Stimulated activated CD8-positive, alpha-beta memory T cell treated with anti-CD3 and anti-CD28 coated beads, Interleukin-7, amount 100 ng/mL, for 4 hours (primary cell): Measurements from ENCODE around the gene FLYWCH2.

Source experiments
- DNase-seq, 2 donors: peaks; one replicate each; pipeline ENCODE4 v3.0.0-alpha.2; 2020; ENCODE audit warnings: low read depth in 2 of 2

FLYWCH2 gene

DNA sequence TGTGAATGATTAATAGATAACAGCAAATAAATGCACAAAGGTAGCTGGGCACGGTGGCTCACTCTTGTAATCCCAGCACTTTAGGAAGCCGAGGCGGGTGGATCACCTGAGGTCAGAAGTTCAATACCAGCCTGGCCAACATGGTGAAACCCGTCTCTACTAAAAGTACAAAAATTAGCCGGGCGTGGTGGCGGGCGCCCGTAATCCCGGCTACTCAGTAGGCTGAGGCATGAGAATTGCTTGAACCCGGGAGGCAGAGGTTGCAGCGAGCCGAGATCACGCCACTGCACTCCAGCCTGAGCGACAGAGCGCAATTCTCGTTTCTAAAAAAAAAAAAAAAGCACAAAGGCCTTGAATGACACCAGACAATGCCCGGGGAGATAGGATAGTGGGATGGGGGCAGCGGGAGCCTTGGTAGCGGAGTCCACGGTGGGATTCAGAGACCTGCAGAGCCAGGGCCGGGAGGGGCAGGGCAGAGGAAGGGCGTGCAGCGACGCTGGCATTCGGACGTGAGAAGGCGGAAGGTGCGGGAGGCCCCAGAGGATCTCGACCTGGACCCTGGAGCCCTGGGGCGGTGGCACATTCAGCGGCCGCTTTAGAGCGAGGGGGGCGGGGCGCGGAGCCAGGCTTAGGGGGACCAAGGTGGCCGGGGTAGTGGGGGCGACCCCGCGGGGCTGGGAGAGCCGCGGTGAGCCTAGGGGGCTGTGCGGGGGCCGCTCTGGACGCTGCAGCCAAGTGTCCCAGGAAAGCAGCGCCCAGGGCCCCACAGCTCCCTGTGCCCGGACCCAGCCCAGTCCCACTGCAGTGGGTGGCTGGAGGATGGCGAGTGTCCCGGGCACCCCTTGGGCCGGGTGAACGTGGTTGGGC, 999 bp upstream of the FLYWCH2 start:
- no peak for DNase-seq

DNA sequence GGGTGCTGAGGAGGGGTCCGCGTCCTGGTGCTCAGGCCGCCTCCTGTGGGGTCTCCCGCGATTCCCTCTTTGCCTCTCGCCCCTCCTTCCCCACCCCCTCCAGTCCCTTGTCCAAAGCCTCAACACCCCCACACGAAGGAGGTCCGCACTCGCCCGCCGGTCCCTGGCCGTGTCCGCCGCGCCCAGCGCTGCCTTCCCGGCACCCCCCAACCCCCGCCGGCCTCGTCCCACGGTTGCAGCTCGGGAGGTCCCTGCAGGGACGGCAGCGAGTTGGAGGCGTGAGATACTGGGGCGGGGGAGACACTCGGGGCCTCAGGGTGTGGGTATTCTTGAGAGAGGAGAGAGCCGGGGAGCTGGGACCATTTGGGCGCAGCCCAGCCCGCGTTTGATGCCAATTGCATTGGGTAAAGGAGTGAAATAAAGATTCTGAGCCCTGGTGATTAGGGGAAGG, 468 bp downstream of the FLYWCH2 start:
- DNase-seq: no peak

DNA sequence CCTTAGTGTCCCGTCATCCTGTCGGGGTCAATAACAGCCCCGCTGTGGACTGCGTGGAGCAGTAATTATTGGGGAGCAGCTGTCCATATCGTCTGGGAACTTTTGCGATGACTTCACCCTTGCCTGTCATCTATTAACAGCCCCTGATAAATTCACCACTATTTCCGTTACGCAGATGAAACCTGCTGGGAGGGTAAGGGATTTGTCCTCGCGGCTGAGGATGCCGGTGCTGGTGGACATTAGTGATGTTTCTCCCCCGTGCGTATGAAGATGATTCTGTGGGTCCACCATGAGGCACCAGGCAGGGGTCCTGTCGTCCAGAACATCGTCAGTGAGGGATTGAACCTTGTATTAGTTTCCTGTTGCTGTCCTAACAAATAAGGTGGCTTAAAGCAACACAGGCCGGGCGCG, 1.0 kb downstream of the FLYWCH2 start:
- no peak for DNase-seq

DNA sequence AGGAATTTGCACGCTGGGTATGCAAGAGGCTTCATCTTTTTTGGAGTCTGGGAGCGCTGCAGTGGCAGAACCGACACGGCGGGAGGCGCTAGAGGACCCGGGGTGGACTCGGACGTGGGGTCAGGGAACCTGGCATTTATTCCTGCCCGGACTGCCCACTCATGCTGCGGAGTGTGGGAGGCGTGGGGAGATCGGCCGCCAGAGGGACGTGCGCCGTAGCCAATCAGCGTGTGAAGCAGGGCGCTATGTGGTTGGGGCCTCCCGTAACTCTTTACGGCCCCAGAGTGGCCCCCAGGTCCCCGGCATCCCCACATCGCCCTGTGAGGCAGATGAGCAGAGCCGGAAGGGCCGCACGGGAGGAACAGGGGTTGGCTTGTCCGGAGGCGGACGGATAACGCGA, 11.2 kb downstream of the FLYWCH2 start:
- DNase-seq: no peak

DNA sequence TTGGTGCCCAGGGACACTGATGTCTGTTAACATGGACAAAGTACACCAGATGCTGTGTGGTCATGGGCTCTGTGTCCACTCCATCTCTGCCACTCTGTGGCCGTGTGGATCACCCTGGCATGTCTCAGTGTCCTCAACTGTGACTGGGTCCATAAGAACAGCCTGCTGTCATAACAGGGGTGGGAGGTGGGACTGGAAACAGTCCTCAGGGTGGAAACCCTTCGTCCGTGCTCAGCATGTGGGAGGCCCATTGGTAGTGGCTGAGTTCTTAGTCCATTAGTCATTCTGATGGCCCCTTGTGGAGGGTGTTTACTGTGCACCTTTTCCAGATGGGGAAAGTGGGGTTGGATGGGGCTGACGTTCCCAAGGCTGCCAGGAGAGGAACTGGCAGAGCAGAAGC, 12.8 kb downstream of the FLYWCH2 start:
- DNase-seq: no peak

DNA sequence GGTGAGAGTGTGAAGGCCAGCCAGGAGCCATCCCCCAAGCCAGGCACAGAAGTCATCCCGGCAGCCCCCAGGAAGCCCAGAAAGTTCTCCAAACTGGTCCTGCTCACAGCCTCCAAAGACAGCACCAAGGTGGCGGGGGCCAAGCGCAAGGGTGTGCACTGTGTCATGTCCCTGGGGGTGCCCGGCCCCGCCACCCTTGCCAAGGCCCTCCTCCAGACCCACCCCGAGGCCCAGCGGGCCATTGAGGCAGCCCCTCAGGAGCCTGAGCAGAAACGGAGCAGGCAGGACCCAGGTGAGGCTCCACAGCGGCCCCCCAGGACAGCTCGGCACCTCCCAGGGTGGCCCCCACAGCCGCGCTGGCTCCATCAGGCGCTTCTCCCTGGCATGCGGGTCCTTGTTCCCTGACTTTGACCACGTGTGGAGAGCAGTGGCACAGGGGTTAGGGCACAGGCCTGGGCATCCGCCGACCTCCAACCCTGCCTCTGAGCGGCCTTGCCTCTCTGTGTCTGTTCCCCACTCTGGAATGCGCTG, 13.5 kb downstream of the FLYWCH2 start:
- DNase-seq: no peak

DNA sequence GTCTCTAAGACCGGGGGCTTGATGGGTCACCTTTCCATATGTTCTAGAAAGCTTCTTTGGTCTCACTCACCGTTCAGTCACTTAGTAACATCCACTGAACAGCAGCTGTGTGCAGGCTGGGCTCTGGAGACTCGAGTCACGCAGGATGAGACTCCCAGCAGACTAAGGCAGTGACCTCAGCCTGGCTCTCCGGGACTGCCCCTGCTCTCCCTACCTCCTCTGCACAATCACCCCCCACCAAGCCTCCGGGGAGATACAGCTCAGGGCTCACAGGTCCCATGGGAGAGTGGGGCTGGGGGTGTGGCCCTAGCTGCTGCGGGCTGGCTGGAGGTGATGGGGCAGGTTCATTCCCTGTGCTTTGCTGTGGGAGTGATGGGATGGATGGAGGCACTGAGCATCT, 14.1 kb downstream of the FLYWCH2 start:
- no peak for DNase-seq

DNA sequence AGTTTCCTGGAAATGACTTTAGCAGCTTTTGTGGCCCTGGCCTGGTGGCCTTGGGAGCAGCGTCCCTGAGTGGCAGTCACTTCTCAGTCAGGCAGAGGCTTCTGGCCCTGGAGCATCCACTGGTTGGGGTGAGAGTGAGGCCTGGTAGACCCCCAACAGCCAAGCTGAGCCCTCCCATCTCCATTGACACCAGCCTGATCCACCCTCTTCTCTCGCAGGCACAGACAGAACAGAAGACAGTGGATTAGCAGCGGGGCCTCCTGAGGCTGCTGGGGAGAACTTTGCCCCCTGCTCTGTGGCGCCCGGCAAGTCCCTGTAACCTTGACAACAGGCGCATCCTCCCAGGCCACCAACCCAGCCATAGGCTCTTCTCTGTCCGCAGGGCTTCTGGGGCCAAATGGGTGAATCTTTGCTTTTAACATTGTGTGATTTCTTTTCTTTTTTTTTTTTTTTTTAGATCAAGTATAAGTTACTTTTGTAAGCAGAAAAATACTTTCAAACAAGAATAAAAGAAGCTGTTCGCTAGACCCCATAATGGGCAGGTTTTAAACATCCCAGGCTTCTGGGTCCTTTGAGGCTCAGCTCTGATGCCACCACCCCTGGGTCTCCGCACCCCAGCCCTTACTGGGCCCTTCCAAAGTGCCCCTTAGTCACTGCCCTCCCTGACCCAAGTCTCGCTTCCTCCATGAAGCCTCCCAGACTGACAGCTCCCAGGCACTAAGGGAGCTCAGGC, 16.0 kb downstream of the FLYWCH2 start:
- DNase-seq: no peak

DNA sequence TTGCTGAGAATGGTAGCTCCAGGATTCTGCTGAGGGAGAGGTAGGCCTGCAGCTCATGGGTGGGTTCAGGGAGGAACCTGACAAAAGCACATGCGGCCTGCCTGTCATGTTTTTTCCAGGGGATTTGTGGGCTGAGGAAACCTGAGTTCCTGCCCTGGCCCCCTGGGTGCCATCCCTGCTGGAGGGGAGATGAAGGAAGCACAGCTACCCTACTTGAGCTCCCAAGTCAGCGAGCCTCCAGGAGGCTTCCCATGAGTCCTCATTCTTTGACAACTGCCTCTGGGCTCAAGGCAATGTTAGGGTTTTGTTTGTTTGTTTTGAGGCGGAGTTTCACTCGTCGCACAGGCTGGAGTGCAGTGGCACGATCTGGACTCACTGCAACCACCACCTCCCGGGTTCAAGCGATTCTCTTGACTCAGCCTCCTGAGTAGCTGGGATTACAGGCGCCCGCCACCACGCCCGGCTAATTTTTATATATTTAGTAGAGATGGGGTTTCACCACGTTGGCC, 16.6 kb downstream of the FLYWCH2 start:
- no peak for DNase-seq

DNA sequence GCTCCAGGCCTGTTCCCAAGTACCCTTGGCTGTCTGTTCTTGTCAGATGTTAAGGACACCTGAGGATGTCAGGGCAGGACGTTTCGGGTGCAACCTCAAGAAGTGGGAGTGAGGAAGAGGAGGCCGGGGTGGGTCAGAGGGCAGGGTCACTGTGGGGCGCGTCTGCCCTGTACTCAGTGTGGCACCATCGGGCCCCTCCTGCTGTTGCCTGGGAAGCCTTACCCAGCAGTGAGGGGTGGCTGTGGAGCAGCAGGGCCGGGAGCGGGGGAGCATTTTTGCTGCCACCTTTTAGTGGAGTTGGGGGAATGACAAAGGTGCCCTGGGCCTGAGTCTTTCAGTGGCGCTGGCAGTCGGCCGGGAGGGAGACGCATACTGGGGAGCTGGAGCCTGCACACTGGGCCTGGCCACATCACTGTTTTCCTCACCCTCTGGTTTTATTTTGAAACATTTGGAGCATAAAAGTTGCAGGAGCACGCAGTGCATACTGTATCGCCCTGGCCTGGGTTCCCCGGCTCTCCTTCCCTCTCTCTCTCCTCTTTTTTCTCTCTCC, 17.6 kb downstream of the FLYWCH2 start:
- DNase-seq: no peak

DNA sequence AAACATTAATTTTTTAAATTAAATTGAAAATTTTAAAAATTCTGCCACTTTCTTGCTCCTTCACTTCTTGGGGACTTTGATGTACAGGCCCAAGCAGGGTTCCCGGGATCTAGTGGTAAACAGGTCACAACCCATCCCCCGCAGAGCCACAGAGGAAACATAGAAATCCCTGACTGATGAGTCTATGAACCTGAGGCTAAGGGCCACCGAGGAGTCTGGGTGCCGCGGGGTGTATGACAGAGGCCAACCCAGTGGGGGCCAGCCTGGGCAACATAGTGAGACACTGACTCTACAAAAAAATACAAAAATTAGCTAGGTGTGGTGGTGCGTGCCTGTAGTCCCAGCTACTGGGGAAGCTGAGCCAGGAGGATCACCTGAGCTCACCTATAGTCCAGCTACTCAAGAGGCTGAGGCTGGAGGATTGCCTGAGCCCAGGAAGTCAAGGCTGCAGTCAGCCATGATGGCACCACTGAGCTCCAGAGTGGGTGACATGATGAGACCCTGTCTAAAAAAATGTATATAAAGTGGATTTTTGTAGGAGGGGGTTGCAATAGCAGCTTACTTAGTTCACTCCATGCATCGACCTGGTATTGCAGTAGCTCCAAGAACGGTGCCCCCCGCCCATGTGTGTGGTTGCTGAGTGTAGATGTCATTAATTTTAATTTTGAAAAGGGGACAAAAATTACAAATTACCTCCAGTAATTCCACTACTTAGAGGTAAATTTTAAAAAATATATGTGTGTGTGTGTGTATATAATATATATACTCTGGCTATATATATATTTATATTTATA, 19.5 kb downstream of the FLYWCH2 start:
- DNase-seq: no peak

DNA sequence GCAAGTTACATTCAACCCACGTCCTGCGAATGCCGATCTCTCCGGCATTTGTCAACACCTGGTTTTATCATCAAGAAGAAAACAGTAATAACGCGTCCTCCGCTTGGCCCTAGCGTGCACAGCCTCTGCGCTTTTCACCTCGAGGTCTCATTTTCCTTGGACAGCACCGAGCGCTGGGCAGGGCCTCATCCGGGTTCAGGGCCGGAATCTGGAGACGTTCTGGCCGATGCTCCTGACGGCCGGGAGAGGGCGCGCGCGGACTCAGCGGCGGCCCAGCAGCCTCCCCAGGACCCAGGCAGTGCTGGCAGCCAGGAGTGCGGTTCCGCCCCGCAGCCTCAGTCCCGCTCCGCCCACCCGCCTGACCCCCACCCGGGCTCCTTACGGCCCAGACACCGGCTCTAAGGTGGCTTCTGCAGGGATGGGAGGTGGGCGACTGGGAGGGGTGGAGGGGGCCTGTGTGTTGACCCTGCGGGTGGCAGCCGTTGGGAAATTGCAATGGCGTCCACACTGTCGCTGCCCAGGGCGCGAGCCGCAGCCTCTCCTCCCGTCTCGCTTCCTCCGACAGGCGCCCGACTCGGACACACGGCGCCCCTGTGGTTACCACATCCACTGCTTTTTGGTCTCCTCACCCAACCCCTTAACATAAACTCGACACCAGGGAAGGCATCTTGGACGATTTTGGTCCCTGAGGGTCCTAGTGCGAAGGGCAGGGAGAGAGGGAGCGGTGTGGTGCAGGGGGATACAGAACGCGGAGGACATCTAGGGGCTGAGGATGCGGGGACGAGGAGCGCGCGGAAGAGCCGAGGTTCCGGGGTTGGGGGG, 21.3 kb downstream of the FLYWCH2 start:
- DNase-seq: peak; percentile 46 to 68

DNA sequence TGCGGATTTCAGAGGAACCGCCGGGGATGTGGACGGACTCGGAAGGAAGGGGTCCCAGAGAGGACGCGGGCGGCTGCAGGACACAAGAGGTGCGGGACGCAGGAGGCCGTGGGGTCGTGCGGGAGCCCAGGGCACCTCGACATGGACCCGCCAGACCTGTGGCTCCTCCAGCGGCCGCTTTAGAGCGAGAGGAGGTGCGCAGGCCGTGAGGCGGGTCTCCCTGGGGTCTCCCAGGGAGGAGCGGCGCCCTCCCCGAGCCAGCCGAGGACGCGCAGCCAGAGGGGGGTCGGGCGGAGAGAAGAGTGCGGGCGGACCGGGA, 21.9 kb downstream of the FLYWCH2 start:
- no peak for DNase-seq

DNA sequence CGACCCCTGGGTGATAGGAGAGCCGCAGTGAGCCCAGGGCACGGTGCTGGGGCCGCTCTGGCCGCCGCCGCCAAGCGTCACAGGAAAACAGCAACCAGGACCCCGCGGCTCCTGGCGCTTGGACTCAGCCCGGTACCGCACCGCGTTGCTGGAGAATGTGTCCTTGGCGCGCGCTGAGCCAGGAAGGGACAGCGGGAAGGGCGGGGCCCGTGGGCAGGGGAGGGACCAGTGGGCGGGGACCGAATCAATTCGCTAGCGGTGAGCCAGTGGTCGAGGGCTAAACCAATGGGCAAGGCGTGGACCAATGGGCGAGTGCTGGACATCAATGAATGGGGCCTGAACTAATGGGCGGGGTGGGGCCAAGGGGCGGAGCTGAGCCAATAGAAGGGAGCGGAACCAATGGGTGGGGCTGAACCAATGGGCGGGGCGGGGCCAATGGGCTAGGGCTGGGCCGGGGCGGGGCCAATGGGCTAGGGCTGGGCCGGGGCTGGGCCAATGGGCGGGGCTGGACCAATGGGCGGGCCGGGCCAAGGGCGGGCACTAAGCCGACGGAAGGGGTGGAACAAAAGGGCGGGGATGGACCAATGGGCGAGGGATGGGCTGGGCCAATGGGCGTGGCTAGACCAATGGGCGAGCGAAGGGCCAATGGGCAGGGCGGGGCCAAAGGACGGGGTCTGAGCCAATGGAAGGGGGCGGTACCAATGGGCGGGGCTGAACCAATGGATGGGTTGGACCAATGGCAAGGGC, 22.4 kb downstream of the FLYWCH2 start:
- peak; percentile 77 to 78 for DNase-seq

DNA sequence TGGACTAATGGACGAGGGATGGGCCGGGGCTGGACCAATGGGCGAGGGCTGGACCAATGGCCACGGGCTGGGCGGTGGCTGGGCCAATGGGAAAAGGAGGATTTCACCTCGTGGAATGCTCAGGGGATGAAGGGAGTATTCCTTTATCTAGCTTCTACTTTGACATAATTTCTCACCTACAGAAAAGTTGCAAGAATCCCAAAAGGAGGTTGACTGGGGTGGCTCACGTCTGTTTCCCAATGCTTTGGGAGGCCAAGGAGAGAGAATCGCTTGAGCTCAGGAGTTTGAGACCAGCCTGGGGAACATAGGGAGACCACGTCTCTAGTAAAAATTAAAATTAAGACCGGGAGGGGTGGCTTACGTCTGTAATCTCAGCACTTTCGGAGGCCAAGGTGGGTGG, 23.0 kb downstream of the FLYWCH2 start:
- DNase-seq: no peak

DNA sequence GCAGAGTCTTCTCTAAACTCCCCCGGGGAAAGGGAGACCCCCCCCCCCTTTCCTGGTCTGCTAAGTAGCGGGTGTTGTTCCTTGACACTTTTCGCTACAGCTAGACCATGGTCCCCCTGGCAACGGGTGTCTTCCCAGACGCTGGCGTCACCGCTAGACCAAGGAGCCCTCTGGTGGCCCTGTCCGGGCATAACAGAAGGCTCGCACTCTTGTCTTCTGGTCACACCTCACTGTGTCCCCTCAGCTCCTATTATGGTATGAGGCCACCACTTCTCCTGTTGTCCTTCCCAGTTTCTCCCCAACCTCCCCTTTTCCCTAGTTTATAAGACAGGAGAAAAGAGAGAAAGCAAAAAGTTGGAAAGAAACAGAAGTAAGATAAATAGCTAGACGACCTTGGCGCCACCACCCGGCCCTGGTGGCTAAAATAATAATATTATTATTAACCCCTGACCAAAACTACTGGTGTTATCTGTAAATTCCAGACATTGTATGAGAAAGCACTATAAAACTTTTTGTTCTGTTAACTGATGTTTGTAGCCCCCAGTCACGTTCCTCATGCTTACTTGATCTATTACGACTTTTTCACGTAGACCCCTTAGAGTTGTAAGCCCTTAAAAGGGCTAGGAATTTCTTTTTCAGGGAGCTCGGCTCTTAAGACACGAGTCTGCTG, 24.2 kb downstream of the FLYWCH2 start:
- peak in 1 of 2 donors; percentile 24 for DNase-seq

DNA sequence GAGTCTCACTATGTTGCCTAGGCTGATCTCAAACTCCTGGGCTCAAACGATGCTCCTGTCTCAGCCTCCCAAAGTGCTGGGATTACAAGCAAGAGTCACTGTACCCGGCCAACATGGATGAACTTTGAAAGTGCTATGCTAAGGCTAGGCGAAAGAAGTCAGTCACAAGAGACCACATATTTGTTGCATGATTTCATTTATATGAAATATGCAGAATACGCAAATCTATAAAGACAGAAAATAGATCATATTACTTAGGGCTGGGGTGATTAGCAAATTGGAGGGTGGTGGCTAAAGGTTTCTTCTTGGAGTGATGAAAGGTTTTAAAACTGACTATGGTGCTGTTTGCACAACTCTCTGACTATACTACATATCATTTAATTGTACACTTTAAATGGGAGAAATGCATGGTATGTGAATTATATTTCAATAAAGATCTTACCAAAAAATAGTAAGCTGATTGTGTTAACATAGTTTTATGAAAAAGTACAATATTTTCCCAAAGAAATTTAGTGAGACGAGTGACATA, 27.5 kb downstream of the FLYWCH2 start:
- DNase-seq: no peak

DNA sequence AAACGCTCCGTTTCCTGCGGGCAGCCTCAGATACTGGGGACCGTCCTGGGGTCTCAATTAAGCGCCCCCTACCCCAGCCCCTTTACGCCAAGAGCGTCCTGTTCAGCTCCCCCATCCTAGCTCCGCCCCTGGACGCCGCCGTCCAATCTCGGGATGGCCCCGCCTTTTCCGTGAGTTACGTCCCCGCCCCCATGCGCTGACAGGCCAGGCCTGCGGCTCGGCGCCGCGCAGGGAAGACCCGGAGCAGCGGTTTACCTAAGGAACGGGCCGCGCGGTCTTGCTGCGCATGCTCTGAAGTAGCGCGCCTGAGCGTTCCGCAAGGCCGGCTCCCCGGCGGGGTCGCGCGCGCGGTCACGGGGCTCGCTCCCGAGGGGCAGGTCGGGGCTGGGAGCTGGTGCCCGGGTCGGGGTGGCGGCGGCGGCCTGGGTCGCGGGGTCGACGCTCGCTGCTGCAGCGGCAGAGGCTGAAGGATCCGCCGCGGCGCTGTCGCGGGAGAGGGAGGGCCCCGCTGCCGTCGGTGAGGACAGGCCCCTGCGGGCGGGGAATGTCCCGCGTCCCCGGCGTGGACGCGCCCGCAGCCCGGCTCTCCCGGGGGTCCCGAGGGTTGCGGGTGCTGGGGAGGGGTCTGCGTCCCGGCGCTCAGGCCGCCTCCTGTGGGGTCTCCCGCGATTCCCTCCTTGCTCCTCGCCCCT, 28.8 kb downstream of the FLYWCH2 start, which contains the start of gene FLYWCH1:
Gene FLYWCH1, plus strand, starts transcription at position 294 of the 692 bp plus-strand sequence. CDS start 17,755 bp downstream, outside the sequence.
- peak; percentile 96 to 97 for DNase-seq
